ENCODE measurements around the gene SULT4A1. TPM values are rescaled to one million over a fixed set of nuclear protein-coding genes. Genes with fewer than 3 reads are reported as not detected.
"Not testable (repeated sequence)": the region's sequence is repeated elsewhere in the genome, so short reads cannot be mapped to it uniquely, and the experiment has no call there.

The SULT4A1 gene
- total and polyA plus RNA-seq, 9 of the 15 experiments (the other 6 are each of a cell fraction or from before 2014, with no cell fraction given) = 0.03 to 0.20 (median 0.09) TPM; not detected in 3

GRCh38 chr22:43905681-43906080 is 43.4 kb upstream of the SULT4A1 start:
- Histone ChIP-seq H3K27me3 (ENCODE audit: control insufficient read depth in 2 of 2, insufficient read depth in 2 of 2, low read length in 2 of 2) (peaks cover 0 to 9% of the 10 kb centered on the region in 2 experiments; a peak in 1 of 5 replicates), H3K4me2 (ENCODE audit: insufficient read depth, low read length) (no peak overlapping the region), H2AFZ (ENCODE audit: low read depth, low read length) (no peak overlapping the region), H3K9ac (ENCODE audit: insufficient read depth in 1 of 2, low read depth in 2 of 2, low read length in 2 of 2) (no peak overlapping the region), H3K4me3 (no peak overlapping the region), H3K36me3 (ENCODE audit: control insufficient read depth, insufficient read depth, low read length) (no peaks in the 10 kb centered on the region), H3K9me3 (replicated peaks; ENCODE audit: control insufficient read depth, insufficient read depth, low read depth, low read length) (no peaks in the 10 kb centered on the region), H3K4me1 (replicated peaks in 1 of 2; ENCODE audit: control insufficient read depth in 2 of 2, insufficient read depth in 2 of 2, low read length in 2 of 2) (no peaks in the 10 kb centered on the region; a peak in 1 of 5 replicates), H4K20me1 (replicated peaks; ENCODE audit: control insufficient read depth, insufficient read depth, low read length) (no peaks in the 10 kb centered on the region), H3K79me2 (ENCODE audit: control insufficient read depth, insufficient read depth, low read length) (no peaks in the 10 kb centered on the region), H3K27ac (ENCODE audit: extremely low read depth, low read depth, low read length) (no peak overlapping the region), H3K9me1 (ENCODE audit: control insufficient read depth, insufficient read depth, low read length) (no peaks in the 10 kb centered on the region)
- no peak for DNase-seq (ENCODE audit: extremely low read depth in 1 of 4, low spot score in 3 of 4)
- BruUV-seq (replicated peaks) = no TSS peak
- in situ Hi-C loops (cut with MboI) (no loop called here), intact Hi-C loops (cut with micrococcal nuclease) (no loop called here)
- CTCF ChIA-PET (ENCODE audit: low intra/inter-chr PET ratio) = no interaction called here
- ATAC-seq = no peak
- POLR2A ChIA-PET = no interaction called here
- TF ChIP-seq SLC30A9 (CRISPR knock-in tag; IDR thresholded peaks at IDR 0.05) (no peak), TARDBP (IDR thresholded peaks at IDR 0.05) (no peak), BCOR (IDR thresholded peaks at IDR 0.05) (no peak), THAP7 (CRISPR knock-in tag; IDR thresholded peaks at IDR 0.05) (no peak), RAD21 (CRISPR knock-in tag; conservative IDR thresholded peaks at IDR 0.05 in 1 of 2, IDR thresholded peaks at IDR 0.05 in 1 of 2) (no peak), REST (IDR thresholded peaks at IDR 0.05; ENCODE audit: borderline replicate concordance) (peak; percentile 19; the same call in 1 of the 2 replicates), REST (CRISPR knock-in tag; IDR thresholded peaks at IDR 0.05; ENCODE audit: low read depth) (no peak)
- 0% methylated on average over 6 of the region's 7 CpGs for WGBS (ENCODE audit: insufficient coverage, low coverage, missing lambda C conversion rate)
- no peak for FAIRE-seq

GRCh38 chr22:43904412-43904811 is 42.1 kb upstream of the SULT4A1 start:
- H3K9me1 ChIP-seq (ENCODE audit: control insufficient read depth, insufficient read depth, low read length); CTCF ChIA-PET (ENCODE audit: low intra/inter-chr PET ratio); H2AFZ ChIP-seq (ENCODE audit: low read depth, low read length); H4K20me1 ChIP-seq (replicated peaks; ENCODE audit: control insufficient read depth, insufficient read depth, low read length); DNase-seq (ENCODE audit: extremely low read depth in 1 of 4, low spot score in 3 of 4); H3K79me2 ChIP-seq (ENCODE audit: control insufficient read depth, insufficient read depth, low read length); H3K4me3 ChIP-seq; H3K27ac ChIP-seq (ENCODE audit: extremely low read depth, low read depth, low read length); H3K9me3 ChIP-seq (replicated peaks; ENCODE audit: control insufficient read depth, insufficient read depth, low read depth, low read length); FAIRE-seq; H3K4me1 ChIP-seq (replicated peaks in 1 of 2; ENCODE audit: control insufficient read depth in 2 of 2, insufficient read depth in 2 of 2, low read length in 2 of 2); ATAC-seq; H3K27me3 ChIP-seq (ENCODE audit: control insufficient read depth in 2 of 2, insufficient read depth in 2 of 2, low read length in 2 of 2); POLR2A ChIA-PET; H3K4me2 ChIP-seq (ENCODE audit: insufficient read depth, low read length); BruUV-seq (replicated peaks); intact Hi-C loops (cut with micrococcal nuclease); H3K9ac ChIP-seq (ENCODE audit: insufficient read depth in 1 of 2, low read depth in 2 of 2, low read length in 2 of 2); in situ Hi-C loops (cut with MboI); H3K36me3 ChIP-seq (ENCODE audit: control insufficient read depth, insufficient read depth, low read length): not testable (repeated sequence)
- 7% methylated on average over 3 of the region's 12 CpGs for WGBS (ENCODE audit: insufficient coverage, low coverage, missing lambda C conversion rate)
